GM18502 (cell line): ENCODE measurements around the gene SLIT3.

ENCODE experiments used
- ATAC-seq: cut with Tn5 transposase; IDR thresholded peaks from one replicate; pipeline ENCODE4 v1.9.1; 2021; ENCODE audit warnings: mild to moderate bottlenecking; ENCODE audit not compliant: unreplicated experiment, poor library complexity

Gene SLIT3

GRCh38 chr5:169181814-169182213 lies 119.1 kb downstream of the SLIT3 start:
- ATAC-seq: no peak

GRCh38 chr5:169178754-169179153 lies 122.2 kb downstream of the SLIT3 start:
- ATAC-seq: no peak

GRCh38 chr5:169178274-169178673 lies 122.7 kb downstream of the SLIT3 start:
- ATAC-seq: no peak

- no peak for ATAC-seq
These were observed 123.9 kb downstream of the SLIT3 start for GRCh38 chr5:169176709-169177694.

- no peak for ATAC-seq
These were observed 125.2 kb downstream of the SLIT3 start for GRCh38 chr5:169175733-169176132.

GRCh38 chr5:169174923-169175322 lies 126.0 kb downstream of the SLIT3 start:
- ATAC-seq: no peak

- ATAC-seq: no peak
These were observed 127.6 kb downstream of the SLIT3 start for GRCh38 chr5:169173372-169173771.

- ATAC-seq: no peak
These were observed 129.4 kb downstream of the SLIT3 start for GRCh38 chr5:169171515-169171914.

GRCh38 chr5:169169783-169170182 lies 131.2 kb downstream of the SLIT3 start:
- ATAC-seq: no peak

- ATAC-seq: no peak
These were observed 132.7 kb downstream of the SLIT3 start for GRCh38 chr5:169168280-169168679.

GRCh38 chr5:169166078-169166477 lies 134.9 kb downstream of the SLIT3 start:
- no peak for ATAC-seq

GRCh38 chr5:169165052-169165451 lies 135.9 kb downstream of the SLIT3 start:
- no peak for ATAC-seq

- ATAC-seq: no peak
These were observed 136.4 kb downstream of the SLIT3 start for GRCh38 chr5:169164481-169164925.

GRCh38 chr5:169162407-169162806 lies 138.5 kb downstream of the SLIT3 start:
- ATAC-seq: no peak

- no peak for ATAC-seq
These were observed 139.8 kb downstream of the SLIT3 start for GRCh38 chr5:169161022-169161680.

GRCh38 chr5:169160405-169160901 lies 140.5 kb downstream of the SLIT3 start:
- no peak for ATAC-seq

- ATAC-seq: no peak
These were observed 142.2 kb downstream of the SLIT3 start for GRCh38 chr5:169158764-169159163.

GRCh38 chr5:169157064-169157463 lies 143.9 kb downstream of the SLIT3 start:
- no peak for ATAC-seq

GRCh38 chr5:169154679-169155078 lies 146.3 kb downstream of the SLIT3 start:
- ATAC-seq: no peak

- no peak for ATAC-seq
These were observed 147.5 kb downstream of the SLIT3 start for GRCh38 chr5:169153405-169153804.

GRCh38 chr5:169152946-169153345 lies 148.0 kb downstream of the SLIT3 start:
- ATAC-seq: no peak
